GM18520 (cell line): ENCODE measurements around the gene DOCK3.
A peak's percentile ranks its signal among the peaks of the same experiment; 100 is the strongest.
"Not testable (repeated sequence)": the region's sequence is repeated elsewhere in the genome, so short reads cannot be mapped to it uniquely, and the experiment has no call there.

Experiments
- ATAC-seq: cut with Tn5 transposase; IDR thresholded peaks from one replicate; pipeline ENCODE4 v1.9.1; 2021; ENCODE audit not compliant: unreplicated experiment

DOCK3 gene

GRCh38 chr3:51380601-51381332 lies 706.0 kb downstream of the DOCK3 start:
- no peak for ATAC-seq

- ATAC-seq: no peak
Observed at GRCh38 chr3:51381333-51381705, 706.6 kb downstream of the DOCK3 start.

DNA sequence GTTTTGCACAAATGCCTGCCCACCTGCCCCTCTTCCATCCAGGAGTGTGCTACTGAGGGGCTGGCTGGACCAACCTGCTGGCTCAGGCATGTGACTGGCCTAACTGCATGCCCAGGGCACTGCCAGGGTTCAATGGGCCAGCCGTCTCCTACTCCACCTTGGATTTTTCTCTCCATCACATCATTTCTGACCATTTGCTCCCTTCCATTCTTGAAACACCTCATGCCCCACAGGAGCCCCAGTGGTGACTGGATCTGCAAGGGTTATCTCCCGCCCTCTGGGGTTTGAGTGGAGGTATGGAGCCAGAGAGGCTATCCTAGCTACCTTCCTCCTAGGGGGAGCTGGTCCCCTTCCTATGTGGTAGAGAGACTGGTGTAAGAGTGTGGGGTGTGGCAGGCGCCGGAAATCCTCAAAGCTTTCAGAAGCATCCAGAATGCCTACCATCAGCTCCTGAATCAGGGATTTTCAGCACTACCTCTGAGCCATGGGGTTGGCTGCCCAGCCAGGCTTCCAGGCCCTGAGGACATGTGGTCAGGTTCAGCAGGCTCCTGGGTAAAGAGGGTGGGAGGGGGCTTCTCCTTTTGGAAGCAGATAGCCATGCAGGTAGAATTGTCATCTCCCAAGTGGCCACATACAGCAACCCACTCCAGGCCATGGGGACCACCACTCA lies 707.5 kb downstream of the DOCK3 start:
- ATAC-seq: no peak

DNA sequence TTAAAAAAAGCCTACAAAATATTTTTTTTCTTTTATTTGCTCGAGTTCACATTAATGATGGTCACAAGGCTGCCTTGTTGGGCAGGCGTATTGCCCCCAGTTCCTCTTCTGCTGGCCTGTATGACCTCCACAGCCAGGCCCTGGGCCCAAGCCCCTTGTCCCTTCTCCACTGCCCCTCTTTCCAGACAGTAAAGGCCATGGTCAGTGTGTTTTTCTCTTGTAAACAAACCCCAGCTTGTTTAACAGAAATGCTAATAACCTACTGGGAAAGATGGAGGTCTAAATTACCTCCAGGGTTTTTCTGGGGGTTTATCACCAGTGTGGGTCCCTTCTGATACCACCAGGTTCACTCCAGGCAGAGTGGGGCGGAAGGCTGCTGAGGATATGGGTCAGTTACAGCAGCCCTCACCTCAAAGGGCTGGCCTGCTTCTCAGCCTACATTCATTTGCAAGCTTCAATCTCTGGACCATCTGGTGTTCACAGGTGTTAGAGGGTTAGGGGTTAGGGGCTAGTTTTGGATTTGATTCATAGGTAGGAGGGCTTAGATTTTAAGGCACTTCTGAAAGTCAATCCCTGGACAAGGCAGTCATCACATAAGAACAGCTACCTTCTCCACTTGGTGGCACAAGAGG lies 708.3 kb downstream of the DOCK3 start:
- ATAC-seq: no peak

DNA sequence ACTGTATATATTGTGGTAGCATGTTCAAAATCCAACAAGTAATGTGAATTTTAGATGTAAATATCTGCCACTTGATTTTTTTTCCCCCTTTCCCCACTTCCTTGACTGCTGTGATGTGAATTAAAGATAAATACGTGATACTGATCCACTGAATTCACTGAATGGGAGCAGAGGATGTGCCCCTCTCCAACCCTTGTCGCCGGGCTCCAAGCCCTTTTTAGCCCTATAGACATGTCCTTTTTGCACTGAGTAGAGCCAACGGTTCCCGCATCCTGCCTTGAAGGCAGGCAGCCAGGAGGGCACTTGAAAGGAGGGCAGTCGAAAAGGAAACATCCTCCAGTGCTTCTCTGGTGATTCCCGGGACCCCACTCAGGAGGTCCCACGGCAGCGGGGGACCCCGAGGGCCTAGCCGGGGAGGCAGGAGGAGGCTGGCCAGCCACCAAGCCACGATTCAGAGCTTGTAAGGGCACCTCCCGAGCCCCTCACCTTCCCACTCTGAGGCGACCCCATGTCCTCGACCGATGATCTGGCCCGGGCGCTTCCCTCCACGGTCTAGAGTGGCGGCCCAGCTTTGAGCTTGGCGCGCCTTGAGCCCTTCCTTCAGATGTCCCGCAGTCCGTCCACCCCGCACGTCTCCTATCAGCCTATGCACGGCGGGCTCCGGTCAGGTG lies 709.5 kb downstream of the DOCK3 start:
- no peak for ATAC-seq

GRCh38 chr3:51384726-51385473 lies 710.2 kb downstream of the DOCK3 start, which contains the start of gene MANF:
Gene MANF, plus strand, starts transcription at chr3:51385291. Its CDS starts 52 bp downstream, at chr3:51385343.
- peak; percentile 91 for ATAC-seq

DNA sequence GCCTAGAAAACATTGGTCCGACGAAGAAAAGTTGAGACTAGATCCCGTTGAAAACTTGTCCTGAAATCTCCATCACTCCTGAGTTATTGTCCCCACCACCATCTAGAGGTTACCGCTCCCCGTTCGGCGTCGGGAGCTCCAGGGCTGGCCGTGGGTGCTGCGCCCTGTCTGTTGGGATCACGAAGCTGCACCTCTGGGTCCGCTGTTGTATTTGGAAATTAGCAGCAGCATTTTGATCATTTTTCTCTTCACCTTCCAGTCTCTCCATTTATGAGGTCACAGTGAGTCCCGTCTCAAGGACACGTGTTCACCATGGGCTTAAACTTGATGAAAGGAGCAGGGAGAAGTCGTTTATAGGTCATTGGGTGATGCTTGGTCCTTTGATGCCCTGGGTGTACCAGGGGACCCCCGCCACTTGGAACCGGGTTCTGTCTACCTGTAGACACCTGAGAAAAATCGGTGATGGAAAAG lies 710.9 kb downstream of the DOCK3 start:
- no peak for ATAC-seq

DNA sequence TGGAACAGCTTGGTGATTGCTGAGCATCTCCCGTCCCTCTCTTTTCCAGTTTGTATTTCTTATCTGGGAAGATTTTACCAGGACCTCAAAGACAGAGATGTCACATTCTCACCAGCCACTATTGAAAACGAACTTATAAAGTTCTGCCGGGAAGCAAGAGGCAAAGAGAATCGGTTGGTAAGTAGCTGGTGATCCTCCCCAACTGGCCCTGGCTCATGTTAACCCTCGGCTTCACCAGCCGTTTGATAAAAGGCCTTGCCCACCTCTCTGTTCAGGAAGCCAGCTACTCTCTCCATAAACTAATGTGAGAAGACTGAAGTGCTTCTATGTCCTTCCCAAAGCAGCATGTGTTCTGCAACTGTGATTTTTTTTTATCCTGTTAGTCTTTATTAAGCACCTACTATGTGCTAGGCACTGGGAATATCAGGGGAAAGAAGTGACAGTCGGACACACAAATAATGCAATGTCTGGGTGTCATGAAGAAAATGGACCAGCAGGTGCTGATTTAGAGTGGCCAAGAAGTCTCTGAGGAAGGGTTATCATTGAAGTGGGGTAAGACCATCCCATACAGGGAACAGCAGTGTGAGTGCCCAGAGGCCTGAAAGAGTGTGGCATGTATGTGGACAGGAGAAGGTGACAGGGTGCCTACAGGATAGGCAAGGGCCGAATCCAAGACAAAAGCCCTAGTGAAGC lies 711.6 kb downstream of the DOCK3 start:
- no peak for ATAC-seq

GRCh38 chr3:51386852-51387229 lies 712.1 kb downstream of the DOCK3 start:
- no peak for ATAC-seq

- ATAC-seq: not testable (repeated sequence)
Observed at GRCh38 chr3:51387281-51387680, 712.6 kb downstream of the DOCK3 start.

DNA sequence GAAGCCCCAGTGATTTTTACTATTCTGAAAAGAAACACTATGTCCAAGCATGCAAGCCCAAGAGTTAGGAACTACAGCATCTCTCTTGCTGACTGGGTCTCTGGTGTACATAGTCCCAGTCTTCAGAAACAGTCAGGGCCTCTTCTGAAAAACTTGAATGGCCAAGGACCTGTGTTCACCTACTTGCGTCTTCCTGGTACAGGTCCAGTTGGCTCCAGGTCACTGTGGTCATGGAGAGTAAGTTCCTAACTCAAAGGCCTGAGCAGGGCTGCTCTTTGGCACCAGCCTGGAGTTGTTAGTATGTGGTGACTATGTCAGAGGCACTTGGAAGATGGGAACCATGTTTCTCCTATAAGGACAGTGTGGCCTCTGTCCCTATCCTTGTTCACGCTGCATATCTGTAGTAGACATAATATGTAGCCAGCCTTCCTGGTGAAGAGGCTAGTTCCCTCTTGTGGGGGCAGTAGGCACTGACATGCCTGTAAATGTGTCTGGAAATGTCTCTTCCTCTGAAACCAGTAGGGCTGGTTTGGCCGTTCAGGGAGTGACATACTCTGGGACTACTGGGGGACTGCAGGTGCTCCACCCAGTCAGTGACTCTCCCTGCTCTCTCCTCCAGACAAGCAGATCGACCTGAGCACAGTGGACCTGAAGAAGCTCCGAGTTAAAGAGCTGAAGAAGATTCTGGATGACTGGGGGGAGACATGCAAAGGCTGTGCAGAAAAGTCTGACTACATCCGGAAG lies 713.7 kb downstream of the DOCK3 start:
- ATAC-seq: no peak

GRCh38 chr3:51389423-51390183 lies 714.9 kb downstream of the DOCK3 start:
- no peak for ATAC-seq

- no peak for ATAC-seq
Observed at GRCh38 chr3:51390246-51391074, 715.7 kb downstream of the DOCK3 start.

- ATAC-seq: peak; percentile 91
Observed at GRCh38 chr3:51391075-51391565, 716.4 kb downstream of the DOCK3 start, which contains the start of gene RBM15B. Gene RBM15B, plus strand, starts transcription at chr3:51391285. Its CDS starts 115 bp downstream, at chr3:51391400.

- peak; percentile 1 for ATAC-seq
Observed at GRCh38 chr3:51391566-51392354, 717.0 kb downstream of the DOCK3 start.

DNA sequence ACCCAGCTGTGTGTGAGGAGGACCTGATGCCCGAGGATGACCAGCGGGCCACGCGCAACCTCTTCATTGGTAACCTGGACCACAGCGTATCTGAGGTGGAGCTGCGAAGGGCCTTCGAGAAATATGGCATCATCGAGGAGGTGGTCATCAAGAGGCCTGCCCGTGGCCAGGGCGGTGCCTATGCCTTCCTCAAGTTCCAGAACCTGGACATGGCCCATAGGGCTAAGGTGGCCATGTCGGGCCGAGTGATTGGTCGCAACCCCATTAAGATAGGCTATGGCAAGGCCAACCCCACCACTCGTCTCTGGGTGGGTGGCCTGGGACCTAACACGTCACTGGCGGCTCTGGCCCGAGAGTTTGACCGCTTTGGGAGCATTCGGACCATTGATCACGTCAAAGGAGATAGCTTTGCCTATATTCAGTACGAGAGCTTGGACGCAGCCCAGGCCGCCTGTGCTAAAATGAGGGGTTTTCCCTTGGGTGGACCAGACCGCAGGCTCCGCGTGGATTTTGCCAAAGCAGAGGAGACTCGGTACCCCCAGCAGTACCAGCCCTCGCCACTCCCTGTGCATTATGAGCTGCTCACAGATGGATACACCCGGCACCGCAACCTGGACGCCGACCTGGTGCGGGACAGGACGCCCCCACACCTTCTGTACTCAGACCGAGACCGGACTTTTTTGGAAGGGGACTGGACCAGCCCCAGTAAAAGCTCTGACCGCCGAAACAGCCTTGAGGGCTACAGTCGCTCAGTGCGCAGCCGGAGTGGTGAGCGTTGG lies 717.8 kb downstream of the DOCK3 start:
- no peak for ATAC-seq
